ENCODE results near the gene KRT78. TPM values are rescaled to one million over a fixed set of nuclear protein-coding genes. Genes with fewer than 3 reads are reported as not detected.

The KRT78 gene
- total RNA-seq, 1 experiment from 2014 or later = not detected

DNA sequence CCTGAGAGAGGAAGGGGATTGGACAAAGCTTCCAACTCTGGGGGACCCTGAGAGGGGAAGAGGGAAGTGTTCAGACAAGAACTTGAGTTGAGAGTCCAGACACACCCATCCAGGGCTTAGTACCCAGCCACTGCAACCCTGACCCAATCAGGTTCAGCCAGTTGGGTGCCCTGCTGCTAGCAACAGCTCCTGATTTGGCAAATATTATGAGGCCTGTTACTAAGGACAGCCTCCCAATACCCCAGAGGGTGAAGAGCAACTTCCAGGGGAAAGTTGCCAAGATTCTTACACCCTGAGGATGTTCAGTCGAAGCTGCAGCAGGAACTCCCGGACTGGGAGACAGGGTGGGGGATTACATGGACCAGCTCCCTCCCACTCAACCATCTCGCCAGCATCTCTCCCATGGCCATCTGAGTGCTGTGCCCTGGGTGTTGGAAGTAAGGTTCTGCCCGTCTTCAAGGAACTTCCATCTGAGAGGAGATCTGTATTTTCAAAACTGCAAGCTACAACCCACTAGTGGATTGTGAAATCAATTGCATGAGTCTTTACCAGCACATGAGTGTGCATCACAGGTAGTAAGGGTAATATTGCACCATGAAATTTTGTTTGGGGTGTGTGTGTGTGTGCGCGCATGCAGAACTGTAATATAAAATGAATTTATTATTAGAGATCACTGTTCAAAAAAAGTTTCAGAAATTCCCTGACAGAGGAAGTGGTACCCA, 11.5 kb upstream of the KRT78 start:
- ATAC-seq (no peak; the same call in 1 of the 2 replicates), DNase-seq (ENCODE audit: low spot score) (no peak)
- no peaks in the 10 kb centered on the region for H3K36me3 Mint-ChIP-seq
- ChIA-PET POLR2A (no interaction called here), CTCF (interaction anchor here (0.9 to 1.5 kb wide), 2 partner anchors 10 to 20 kb away, joined by 5 to 6 read pairs; no protein-coding TSS in a partner anchor)
- H3K27ac Mint-ChIP-seq = no peak overlapping the region
- no peaks in the 10 kb centered on the region; the same call in 1 of the 2 replicates for H3K27me3 Mint-ChIP-seq (ENCODE audit: low read depth)
- H3K4me1 Mint-ChIP-seq = no peaks in the 10 kb centered on the region
- TF ChIP-seq, protein P1, sequence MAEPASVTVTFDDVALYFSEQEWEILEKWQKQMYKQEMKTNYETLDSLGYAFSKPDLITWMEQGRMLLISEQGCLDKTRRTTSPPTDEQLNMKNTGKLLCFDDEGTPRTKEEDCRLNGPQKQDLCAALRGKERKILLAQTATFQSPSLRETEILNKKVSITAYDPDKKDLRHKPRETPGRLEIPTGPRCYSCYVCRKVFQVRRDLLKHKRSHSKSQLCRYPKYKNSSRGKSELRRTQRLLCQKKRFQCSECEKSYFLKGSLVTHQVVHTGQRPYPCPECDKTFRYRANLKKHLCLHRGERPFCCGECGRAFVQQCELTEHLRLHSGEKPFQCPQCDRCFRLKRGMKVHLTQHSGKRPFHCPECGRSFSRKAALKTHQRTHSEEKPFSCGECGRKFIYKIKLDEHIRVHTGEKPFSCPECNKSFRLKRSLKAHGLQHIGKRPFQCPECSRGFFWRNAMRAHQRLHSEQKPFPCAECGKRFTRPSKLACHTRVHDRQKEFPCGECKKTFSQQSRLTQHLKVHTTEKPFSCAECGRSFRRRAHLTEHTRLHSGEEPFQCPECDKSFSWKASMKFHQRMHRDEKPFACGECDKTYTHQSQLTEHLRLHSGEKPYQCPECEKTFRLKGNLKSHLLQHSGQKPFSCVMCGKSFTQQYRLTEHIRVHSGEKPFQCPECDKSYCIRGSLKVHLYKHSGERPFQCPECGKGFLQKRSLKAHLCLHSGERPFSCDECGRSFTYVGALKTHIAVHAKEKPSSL (CRISPR knock-in tag; conservative IDR thresholded peaks at IDR 0.05) = no peak
- no peak for TF ChIP-seq ATF2 (CRISPR knock-in tag; IDR thresholded peaks at IDR 0.05; ENCODE audit: borderline replicate concordance, low read depth)
- TF ChIP-seq, protein P2, sequence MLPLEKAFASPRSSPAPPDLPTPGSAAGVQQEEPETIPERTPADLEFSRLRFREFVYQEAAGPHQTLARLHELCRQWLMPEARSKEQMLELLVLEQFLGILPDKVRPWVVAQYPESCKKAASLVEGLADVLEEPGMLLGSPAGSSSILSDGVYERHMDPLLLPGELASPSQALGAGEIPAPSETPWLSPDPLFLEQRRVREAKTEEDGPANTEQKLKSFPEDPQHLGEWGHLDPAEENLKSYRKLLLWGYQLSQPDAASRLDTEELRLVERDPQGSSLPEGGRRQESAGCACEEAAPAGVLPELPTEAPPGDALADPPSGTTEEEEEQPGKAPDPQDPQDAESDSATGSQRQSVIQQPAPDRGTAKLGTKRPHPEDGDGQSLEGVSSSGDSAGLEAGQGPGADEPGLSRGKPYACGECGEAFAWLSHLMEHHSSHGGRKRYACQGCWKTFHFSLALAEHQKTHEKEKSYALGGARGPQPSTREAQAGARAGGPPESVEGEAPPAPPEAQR (CRISPR knock-in tag; IDR thresholded peaks at IDR 0.05) = no peak
- no peak for TF ChIP-seq ZBTB43 (CRISPR knock-in tag; IDR thresholded peaks at IDR 0.05)
- TF ChIP-seq, protein P3, sequence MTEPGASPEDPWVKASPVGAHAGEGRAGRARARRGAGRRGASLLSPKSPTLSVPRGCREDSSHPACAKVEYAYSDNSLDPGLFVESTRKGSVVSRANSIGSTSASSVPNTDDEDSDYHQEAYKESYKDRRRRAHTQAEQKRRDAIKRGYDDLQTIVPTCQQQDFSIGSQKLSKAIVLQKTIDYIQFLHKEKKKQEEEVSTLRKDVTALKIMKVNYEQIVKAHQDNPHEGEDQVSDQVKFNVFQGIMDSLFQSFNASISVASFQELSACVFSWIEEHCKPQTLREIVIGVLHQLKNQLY (CRISPR knock-in tag; IDR thresholded peaks at IDR 0.05) = no peak
- no peak for TF ChIP-seq TP53 (CRISPR knock-in tag; IDR thresholded peaks at IDR 0.05)
- TF ChIP-seq IRF2 (CRISPR knock-in tag; IDR thresholded peaks at IDR 0.05; ENCODE audit: borderline replicate concordance, low read depth) = no peak
- no peak for TF ChIP-seq CREB1 (CRISPR knock-in tag; IDR thresholded peaks at IDR 0.05)
- no peak for TF ChIP-seq STAT6 (CRISPR knock-in tag; conservative IDR thresholded peaks at IDR 0.05; ENCODE audit: low read depth)
- TF ChIP-seq, protein P4, sequence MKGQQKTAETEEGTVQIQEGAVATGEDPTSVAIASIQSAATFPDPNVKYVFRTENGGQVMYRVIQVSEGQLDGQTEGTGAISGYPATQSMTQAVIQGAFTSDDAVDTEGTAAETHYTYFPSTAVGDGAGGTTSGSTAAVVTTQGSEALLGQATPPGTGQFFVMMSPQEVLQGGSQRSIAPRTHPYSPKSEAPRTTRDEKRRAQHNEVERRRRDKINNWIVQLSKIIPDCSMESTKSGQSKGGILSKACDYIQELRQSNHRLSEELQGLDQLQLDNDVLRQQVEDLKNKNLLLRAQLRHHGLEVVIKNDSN (CRISPR knock-in tag; IDR thresholded peaks at IDR 0.05) = no peak
- TF ChIP-seq IRF1 (CRISPR knock-in tag; IDR thresholded peaks at IDR 0.05) = no peak
- TF ChIP-seq, protein P5, sequence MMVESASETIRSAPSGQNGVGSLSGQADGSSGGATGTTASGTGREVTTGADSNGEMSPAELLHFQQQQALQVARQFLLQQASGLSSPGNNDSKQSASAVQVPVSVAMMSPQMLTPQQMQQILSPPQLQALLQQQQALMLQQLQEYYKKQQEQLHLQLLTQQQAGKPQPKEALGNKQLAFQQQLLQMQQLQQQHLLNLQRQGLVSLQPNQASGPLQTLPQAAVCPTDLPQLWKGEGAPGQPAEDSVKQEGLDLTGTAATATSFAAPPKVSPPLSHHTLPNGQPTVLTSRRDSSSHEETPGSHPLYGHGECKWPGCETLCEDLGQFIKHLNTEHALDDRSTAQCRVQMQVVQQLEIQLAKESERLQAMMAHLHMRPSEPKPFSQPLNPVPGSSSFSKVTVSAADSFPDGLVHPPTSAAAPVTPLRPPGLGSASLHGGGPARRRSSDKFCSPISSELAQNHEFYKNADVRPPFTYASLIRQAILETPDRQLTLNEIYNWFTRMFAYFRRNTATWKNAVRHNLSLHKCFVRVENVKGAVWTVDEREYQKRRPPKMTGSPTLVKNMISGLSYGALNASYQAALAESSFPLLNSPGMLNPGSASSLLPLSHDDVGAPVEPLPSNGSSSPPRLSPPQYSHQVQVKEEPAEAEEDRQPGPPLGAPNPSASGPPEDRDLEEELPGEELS (CRISPR knock-in tag; IDR thresholded peaks at IDR 0.05) = no peak
- no peak for TF ChIP-seq NR2C2 (CRISPR knock-in tag; IDR thresholded peaks at IDR 0.05)
- TF ChIP-seq ELF4 (CRISPR knock-in tag; IDR thresholded peaks at IDR 0.05; ENCODE audit: low read depth) = no peak
- no peak for TF ChIP-seq GRHL2 (CRISPR knock-in tag; IDR thresholded peaks at IDR 0.05; ENCODE audit: insufficient replicate concordance, severe bottlenecking)
- TF ChIP-seq MAX (CRISPR knock-in tag; IDR thresholded peaks at IDR 0.05) = no peak
- no peak for TF ChIP-seq CBFB (CRISPR knock-in tag; IDR thresholded peaks at IDR 0.05; ENCODE audit: low read depth)
- no peak for TF ChIP-seq FOXJ3 (CRISPR knock-in tag; IDR thresholded peaks at IDR 0.05; ENCODE audit: borderline replicate concordance)
- TF ChIP-seq TEAD4 (CRISPR knock-in tag; IDR thresholded peaks at IDR 0.05) = no peak
- TF ChIP-seq TEAD1 (CRISPR knock-in tag; IDR thresholded peaks at IDR 0.05) = no peak
- H3K4me3 Mint-ChIP-seq = no peak overlapping the region
- no peaks in the 10 kb centered on the region for H3K9me3 Mint-ChIP-seq

All from WTC11 (cell line).